RWPE2 (cell line): ENCODE measurements around the gene SMIM35.

Experiments
- ATAC-seq: fragments of 200-7000 bp; cut with Tn5 transposase; 3 replicates; pipeline ENCODE4 v1.9.1; 2021; ENCODE audit warnings: low read depth
- DNase-seq: peaks from one replicate; pipeline ENCODE4 v3.0.0-alpha.2; 2020; ENCODE audit warnings: low spot score
- H3K27ac ChIP-seq: fragments of 450-650 bp; 2 replicates; pipeline ENCODE4 v1.5.1; 2017; ENCODE audit warnings: mild to moderate bottlenecking; ENCODE audit not compliant: poor library complexity, severe bottlenecking
- H3K27me3 ChIP-seq: fragments of 250-450 bp; sonication (Bioruptor Pico); 2 replicates; pipeline ENCODE4 v1.5.1; 2021; ENCODE audit warnings: mild to moderate bottlenecking, moderate library complexity; ENCODE audit not compliant: insufficient read depth, poor library complexity, severe bottlenecking
- H3K36me3 ChIP-seq: fragments of 250-450 bp; sonication (Bioruptor Pico); 2 replicates; pipeline ENCODE4 v1.5.1; 2020; ENCODE audit warnings: low read depth, mild to moderate bottlenecking, moderate library complexity
- H3K4me1 ChIP-seq: fragments of 250-450 bp; sonication (Bioruptor Pico); 2 replicates; pipeline ENCODE4 v1.5.1; 2021; ENCODE audit warnings: mild to moderate bottlenecking, moderate library complexity; ENCODE audit not compliant: insufficient read depth, poor library complexity, severe bottlenecking
- H3K4me3 ChIP-seq: fragments of 250-450 bp; sonication (Bioruptor Pico); 2 replicates; pipeline ENCODE4 v1.5.1; 2021; ENCODE audit warnings: mild to moderate bottlenecking, moderate library complexity; ENCODE audit not compliant: severe bottlenecking
- H3K9me3 ChIP-seq: fragments of 250-450 bp; sonication (Bioruptor Pico); 2 replicates; pipeline ENCODE4 v1.5.1; 2021; ENCODE audit warnings: mild to moderate bottlenecking, moderate library complexity; ENCODE audit not compliant: severe bottlenecking
- CTCF ChIP-seq: fragments of 450-650 bp; IDR thresholded peaks from one replicate; pipeline ENCODE4 v1.5.1; 2017; ENCODE audit warnings: mild to moderate bottlenecking, moderate library complexity; ENCODE audit not compliant: poor library complexity, severe bottlenecking

SMIM35 gene

GRCh38 chr11:118133816-118134215, 47.1 kb upstream of the SMIM35 start:
- TF ChIP-seq CTCF, result no peak
- DNase-seq, result no peak
- Histone ChIP-seq H3K27me3 (no peaks in the 10 kb centered on the region), H3K9me3 (no peaks in the 10 kb centered on the region), H3K36me3 (no peaks in the 10 kb centered on the region), H3K4me3 (no peak overlapping the region), H3K4me1 (no peaks in the 10 kb centered on the region), H3K27ac (no peak overlapping the region)
- ATAC-seq, result no peak

GRCh38 chr11:118132385-118133151, 45.8 kb upstream of the SMIM35 start:
- Histone ChIP-seq H3K27me3 (no peaks in the 10 kb centered on the region), H3K4me1 (no peaks in the 10 kb centered on the region), H3K9me3 (no peaks in the 10 kb centered on the region), H3K27ac (no peak overlapping the region), H3K4me3 (no peak overlapping the region), H3K36me3 (no peaks in the 10 kb centered on the region)
- no peak for TF ChIP-seq CTCF
- no peak for DNase-seq
- ATAC-seq, result no peak

GRCh38 chr11:118129471-118130172, 42.9 kb upstream of the SMIM35 start:
- ATAC-seq (no peak), DNase-seq (no peak)
- H3K36me3 ChIP-seq, result no peaks in the 10 kb centered on the region
- no peak for TF ChIP-seq CTCF
- no peaks in the 10 kb centered on the region for H3K9me3 ChIP-seq
- H3K27ac ChIP-seq, result no peak overlapping the region
- H3K4me1 ChIP-seq, result no peaks in the 10 kb centered on the region
- no peak overlapping the region for H3K4me3 ChIP-seq
- H3K27me3 ChIP-seq, result no peaks in the 10 kb centered on the region

GRCh38 chr11:118128721-118129470, 42.1 kb upstream of the SMIM35 start:
- ATAC-seq (no peak), DNase-seq (no peak)
- H3K4me1 ChIP-seq, result no peaks in the 10 kb centered on the region
- H3K36me3 ChIP-seq, result no peaks in the 10 kb centered on the region
- no peak overlapping the region for H3K4me3 ChIP-seq
- H3K27ac ChIP-seq, result no peak overlapping the region
- no peaks in the 10 kb centered on the region for H3K9me3 ChIP-seq
- H3K27me3 ChIP-seq, result no peaks in the 10 kb centered on the region
- no peak for TF ChIP-seq CTCF
